Limb (tissue), 2 donors: ENCODE data around the gene KIF14.
"Not testable (repeated sequence)": the region's sequence is repeated elsewhere in the genome, so short reads cannot be mapped to it uniquely, and the experiment has no call there.

ENCODE experiments used
- DNase-seq, 2 donors: peaks; one replicate each; pipeline ENCODE4 v3.0.0-alpha.2; 2016; ENCODE audit errors: extremely low spot score in 2 of 2

Gene KIF14

DNA sequence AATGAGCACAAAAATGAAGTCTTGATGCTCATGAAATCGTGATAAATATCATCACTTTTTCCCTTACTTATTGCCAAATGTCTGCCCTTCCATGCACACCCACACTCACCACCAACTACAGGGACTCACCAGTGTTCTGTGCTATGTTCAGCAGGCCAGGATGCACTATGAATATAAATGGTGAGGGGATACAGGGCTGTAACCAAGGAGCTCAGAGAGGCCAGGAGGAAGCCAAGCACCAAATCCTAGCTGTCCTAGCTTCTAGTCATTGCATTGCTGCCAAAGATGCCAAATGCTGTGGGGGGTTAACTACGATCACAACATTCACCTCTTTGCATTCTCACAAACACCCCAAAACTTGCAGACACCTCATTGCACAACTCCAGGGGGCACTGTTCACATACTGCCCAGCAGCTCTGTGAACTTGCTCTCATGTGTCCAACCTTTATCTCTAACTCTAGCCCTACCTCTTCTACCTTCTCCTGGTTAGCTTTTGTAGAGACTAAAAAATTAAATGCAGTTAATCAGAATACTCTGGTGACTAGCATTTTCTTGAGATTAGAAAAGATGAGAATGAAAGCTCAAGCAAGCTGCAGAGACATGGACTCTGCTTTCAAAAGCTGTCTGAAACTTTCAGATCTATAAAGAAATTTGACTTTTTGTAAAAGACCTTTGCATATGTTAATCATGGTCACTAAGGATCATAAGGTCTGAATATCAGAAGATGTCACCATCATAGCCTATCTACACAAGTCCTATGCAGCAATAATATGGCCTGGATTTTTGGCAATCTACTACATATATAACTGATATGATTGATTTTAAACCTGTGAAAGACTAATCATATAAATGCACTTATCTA is 13.9 kb upstream of the KIF14 start:
- no peak for DNase-seq

DNA sequence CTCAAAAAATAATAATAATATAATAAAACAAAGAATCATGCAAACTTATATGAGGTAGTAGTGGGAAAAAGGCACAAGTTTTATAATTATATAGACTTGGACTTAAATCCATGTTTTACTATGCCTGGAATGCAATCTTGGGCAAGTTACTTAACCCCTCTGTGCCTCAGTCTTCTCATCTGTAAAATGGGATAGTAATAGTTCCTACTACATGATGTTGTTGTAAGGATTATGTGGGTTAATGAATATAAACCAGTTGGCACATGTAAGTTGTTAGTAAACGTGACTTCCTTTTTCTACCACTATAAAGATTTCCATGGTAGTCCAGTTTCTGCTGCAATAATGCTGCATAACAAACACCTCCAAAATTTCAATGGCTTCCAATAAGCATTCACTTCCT is 10.8 kb upstream of the KIF14 start:
- DNase-seq: no peak

DNA sequence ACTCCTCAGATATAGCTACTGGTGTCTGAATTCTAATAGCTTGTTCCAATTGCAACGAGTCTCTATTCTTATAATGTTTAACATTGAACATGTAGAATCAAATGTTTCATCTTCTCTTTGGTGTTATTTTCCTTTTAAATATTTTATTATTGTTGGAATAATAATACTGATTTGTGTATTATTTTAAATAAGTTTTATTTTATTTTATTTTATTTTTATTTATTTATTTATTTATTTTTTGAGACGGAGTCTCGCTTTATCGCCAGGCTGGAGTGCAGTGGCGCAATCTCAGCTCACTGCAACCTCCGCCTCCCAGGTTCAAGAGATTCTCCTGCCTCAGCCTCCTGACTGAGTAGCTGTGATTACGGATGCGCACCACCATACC is 10.0 kb upstream of the KIF14 start:
- DNase-seq: not testable (repeated sequence)

DNA sequence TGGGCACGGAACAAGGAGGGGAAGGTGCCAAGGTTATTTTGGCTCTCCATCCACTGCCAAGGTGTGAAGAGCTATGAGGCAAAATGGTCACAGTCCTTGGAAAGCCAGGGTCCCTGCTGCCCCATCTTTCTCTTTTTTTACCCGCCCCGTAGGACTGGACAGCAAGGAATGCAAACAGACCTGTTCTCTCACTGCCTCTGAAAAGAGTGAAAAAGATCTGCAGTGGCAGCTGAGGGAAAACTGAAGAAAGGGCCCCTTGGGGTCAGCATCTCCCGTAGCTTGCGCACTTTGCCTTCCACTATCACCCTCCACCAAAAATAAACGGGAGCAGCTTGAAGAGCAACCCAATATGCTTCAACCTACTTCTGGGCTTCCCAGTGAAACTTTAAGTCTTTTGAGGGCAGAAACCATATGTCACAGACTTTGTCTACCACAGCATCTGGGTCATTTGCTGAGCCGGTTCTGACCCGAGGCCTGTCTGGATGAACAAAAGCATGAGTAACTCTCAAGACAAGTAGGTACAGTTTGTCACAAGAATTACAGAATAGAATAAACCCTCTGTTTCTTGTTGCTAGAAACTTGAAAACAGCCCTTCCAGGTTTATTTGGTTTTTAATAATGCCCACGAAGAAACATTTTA is 9.4 kb upstream of the KIF14 start:
- DNase-seq: no peak

DNA sequence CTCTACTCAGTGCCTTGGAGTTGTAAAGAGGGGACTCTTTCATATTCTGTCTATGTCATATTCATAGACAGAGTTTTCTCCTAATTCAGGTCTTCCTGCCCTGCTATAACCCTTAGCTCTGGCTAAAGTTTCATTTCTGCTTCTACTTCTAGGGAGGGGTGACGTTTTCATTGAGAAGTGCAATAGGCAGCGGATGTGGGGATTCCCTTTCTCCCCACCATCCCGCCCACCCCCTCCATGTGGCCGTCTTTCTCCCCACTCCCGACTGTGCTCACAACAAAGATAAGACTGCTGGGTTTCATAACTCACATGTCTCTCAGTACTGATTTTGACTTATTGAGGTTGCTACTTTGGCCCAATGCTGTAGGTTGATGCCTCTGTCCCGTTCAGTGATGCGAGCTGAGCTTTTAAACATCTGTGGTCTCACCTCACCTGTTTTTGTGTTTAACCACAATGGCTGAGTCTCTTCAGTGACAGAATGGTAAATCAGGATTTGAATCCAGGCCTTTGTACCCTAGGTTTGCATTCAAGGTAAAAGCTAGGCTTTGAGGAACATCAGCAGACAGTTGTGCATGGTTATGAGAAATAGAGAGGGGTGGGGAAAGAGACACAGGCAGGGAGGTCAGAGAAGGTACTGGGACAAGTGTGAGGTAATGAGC is 7.8 kb upstream of the KIF14 start:
- no peak for DNase-seq

DNA sequence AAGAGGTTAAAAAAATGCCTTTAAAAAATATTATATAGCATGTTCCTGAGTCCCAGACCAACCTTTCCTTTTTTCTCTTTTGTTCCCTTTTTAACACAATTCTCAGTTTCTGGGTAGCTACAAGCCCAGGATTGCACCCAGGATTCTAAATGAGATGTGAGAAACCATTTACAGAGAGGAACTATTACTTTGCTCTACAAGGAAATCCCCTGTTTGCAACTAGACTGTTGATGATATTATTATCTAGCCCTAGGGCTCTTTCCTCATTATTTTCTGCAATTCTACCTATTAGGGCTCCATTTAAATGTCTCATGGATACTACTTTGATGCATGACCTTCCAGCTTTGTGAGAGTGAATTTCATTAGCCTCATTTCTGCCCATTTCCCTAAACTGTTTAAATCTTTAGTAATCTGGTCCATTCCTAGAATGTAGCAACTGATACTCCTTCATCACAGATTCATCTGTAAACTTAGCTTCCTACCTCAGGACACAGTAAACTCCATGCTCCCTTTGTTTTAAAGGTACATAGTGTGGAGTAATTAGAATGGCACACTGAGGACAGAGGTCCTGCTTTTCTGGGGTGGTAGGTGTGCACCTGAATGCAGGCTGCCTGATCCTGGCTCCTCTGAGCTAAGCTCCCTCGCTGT is 7.1 kb upstream of the KIF14 start:
- DNase-seq: no peak

DNA sequence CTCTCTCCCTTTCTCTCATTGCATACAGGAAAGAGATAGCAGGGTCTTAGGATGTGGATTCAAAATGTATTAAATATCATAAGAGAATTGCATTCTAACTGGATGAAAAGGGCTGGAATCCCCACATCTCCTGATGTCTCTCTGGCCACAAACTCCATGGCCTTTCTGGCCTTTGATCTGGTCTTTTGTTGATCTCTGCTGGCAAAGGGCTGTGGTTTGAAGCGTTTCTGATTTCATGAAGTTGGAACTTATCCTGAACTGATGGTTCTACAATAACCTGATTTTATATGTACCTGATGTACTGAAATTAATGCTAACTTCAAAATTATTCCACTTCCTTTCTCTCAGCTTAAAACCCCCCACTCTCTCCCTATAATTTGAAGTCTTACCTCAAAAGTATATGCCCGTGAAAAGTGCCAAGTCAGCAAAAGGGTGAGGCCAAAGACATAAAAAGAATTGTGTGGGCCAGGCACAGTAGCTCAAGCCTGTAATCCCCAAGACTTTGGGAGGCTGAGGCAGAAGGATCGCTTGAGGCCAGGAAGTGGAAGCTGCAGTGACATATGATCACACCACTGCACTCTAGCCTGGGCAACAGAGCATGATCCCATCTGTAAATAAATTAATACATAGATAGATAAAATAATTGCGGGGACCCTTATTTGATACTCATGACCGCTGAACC is 6.4 kb upstream of the KIF14 start:
- DNase-seq: no peak

DNA sequence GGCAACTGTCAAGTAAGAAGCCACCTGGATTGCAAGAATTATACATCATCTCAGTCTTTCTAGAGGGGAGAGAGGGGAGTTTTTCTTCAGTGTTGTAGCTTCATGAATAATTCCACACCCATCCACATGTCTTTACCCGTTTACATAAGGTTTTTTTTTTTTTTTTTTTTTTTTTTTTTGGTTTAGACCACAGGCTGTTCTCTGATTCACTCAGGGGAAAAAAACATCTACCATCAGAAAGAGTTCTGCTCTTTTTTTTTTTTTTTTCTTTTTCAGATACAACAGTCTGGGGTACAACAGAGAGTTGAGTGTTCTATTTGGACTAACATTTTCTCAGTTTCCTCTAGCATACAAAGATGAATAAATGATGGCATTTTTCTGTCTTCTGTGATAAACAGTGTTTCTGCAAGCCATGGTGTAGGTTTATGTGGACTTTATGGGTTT is 4.9 kb upstream of the KIF14 start:
- DNase-seq: no peak

DNA sequence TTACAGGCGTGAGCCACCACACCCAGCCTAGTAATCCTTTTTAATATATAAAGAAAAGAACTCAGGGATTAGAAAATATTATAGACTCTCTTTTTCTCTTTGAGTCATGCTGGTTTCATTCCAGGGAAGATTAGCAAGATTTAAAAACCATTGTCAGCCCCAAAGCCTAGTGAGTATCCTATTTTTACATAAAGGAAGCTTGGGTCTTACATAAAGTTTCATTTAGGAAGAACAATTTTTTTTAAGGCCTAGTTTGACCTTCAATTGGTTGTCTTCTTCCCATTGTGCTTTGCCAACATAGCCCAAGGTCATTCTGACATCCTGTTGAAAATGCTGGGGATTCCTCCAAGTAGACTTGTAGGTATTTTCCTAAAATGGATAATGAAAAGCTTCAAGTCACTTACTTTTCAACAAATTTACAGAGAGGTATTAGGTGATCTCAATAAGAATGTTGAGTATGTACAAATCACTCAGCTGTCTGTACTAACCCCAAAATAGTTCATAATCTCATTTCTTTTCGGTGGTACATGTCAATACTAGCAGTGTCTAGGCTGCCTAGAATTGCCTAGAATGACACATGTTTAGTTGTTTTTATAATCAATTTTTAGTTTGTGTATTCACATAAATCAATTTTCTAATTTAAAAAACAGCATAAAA is 4.3 kb upstream of the KIF14 start:
- DNase-seq: no peak

DNA sequence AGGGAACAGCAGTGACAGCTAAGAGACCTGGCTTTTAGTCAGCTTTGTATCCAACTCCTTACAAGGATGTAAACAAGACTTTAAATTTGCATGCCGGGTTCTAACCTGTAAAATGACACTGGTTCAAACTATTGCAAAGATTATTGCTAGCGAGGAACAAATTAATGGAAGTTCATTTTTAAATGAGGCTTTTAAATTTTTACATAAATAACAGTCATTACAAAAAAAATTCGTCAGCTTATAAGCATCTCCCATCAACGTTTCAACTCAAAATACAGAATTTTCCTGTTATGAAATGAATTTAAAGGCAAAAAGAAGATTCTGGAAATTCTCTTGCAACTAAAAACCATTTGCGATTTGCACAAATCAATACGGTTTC is 668 bp downstream of the KIF14 start:
- no peak for DNase-seq

DNA sequence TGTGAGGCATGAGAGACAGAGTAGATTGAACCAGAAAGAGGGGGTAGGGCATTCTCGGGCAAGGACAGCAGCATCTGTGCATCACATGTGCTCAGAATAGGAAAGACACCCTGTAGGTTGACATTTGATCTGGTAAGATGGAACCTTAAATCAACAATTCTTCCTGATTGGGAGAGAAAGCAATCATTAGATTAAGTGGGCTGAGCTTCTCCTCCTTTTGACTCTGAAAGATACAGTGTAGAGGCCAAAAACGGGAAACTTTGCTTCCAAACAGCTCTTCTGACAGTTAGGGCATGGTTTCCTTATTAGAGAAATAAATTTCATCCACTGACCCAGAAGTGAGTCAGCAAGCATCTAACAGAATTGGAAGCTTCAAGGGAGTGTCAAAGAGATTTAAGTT is 9.7 kb downstream of the KIF14 start:
- DNase-seq: no peak

DNA sequence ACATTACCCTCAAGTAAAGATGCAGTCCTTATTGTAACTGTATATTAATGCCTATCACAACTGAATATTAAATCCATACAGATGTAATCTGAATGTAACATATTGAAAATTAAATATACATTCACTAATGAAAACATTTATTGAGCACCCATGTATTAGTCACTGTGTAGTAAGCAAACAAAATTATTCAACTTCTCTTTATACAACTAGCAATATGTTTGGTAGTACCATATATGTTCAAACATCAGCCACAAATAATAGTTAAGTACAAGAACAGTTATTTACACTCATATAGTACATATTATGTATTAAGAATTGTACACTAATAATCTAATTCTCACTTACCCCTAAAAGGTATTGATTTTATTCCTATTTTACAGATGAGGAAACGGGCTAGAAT is 17.9 kb downstream of the KIF14 start:
- no peak for DNase-seq

DNA sequence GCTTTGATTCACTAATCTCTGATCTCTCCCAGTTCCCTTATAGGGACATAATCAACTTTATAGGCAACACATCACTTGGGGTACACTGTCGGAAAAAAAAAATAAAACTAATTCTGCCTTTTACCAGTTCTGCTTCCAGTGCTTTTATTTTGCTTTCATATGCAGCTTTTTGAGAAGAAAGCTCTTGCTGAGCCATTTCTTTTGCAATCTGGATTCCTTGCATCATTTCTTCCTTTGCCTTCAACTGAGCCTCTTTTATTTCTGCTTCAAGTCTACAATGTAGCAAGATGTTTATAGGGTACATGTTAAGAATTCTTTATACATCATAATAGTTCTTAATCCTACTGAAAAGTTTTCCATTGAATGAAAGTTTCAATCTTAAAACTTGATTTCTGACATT is 30.6 kb downstream of the KIF14 start:
- no peak for DNase-seq

DNA sequence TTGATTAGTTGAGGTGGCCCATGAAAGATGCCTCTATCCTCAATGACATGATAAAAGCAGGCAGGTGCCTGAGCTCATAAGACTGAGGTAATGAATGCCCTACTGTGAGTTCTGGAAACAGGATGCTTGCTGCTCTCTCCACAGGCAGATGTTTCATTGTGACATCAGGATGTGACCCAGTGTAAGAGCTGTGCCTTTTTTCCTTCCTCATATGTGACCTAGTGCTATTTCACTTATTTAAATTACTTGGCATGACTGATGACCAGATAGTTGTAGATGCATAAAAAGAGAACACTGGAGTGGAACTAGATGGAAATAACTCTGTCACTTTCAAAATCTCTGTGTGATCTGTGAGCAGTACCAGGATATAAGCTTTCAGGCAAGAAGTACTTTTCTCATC is 31.9 kb downstream of the KIF14 start:
- no peak for DNase-seq

DNA sequence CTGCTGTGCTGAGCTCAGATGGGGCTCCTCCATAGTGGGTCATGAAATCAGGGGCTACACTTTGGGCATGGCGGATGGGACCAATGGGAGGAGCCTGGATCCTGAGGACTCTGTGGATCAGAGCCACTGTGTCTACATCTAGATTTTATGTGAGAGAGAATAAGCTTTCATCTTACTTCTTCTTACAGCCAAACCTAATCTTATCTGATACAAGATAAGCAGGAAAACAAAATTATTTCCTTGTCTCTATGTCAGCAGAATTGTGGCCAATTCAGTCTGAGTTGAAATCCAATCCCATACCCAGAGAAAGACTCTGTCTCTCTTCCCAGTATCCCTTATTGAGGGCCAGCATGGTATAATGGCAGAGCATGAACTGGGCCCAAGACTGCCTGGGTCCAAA is 56.2 kb downstream of the KIF14 start:
- DNase-seq: no peak

DNA sequence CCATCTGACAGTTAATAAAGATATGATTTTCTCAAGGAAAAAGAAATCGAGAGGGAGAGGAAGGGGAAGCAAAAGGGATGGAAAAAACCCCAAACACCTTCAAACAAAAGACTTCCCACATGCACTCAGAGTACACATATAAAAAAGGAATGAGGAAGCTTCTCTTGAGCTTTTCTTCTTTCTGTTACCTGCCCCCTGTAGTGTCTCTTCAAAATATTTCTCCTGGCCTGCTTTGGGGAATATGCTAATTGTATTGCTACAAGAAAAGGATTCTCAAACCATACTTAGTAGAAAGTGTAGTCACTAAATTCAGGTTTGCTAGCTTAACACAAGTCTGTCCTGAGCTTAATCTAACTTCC is 58.7 kb downstream of the KIF14 start:
- DNase-seq: no peak

DNA sequence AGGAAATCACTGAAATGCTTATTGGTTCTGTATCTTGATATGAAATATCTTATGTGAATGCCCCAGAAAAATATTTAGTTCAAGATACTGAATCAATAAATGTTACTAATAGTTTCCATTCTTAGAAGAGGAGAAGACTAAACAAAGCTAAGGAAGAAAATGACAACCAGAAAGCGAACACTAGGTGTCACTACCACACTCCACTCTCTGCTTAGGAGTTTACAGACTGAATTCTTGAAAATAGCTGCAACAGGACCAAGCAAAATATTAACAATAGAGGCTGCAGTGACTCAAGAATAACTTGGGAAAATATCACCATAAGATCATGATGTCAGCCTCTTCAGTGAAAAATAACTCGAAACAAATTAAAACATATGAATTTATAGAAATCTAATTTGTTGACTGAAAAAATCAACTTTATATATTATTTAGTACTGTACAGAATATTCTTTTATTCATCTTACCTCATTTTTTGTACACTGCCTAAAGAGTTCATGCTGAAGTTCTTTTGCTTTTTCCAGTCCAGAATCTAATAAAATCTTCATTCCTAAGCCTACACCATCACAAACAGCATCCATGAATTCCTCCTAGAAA is 61.6 kb downstream of the KIF14 start:
- peak in 1 of 2 donors; percentile 62 for DNase-seq

DNA sequence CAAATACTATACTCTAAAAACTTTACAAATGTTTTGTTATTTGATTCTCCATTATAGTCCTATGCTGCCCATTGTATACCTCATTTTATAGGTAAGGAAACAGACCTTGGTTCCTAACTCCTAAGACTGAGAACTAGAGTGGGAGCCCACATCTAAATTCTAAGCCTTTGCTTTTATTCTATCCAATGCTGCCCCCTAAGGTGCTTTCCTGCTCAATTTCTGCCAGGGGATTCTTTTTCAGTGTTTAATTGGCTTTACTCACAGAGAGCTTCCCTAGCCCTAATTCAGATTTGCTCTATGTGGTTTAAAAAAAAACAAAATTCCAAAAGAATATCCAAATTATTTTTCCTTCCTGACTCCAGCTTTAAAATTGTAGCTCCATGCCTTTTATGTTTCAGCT is 64.5 kb downstream of the KIF14 start:
- no peak for DNase-seq

DNA sequence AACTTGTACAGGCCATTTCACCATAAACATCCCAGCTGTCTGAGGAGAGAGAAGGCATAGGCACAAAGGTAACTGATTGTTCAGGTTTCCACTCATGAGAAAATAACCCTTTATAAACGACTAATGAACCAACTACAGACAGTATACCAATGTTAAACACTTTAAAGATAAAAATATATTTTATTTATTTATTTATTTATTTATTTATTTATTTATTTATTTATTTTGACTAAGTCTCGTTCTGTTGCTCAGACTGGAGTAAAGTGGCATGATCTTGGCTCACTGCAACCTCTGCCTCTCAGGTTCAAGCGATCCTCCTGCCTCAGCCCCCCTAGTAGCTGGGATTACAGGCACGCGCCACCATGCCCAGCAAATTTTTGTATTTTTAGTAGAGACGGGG is 67.8 kb downstream of the KIF14 start:
- not testable (repeated sequence) for DNase-seq

DNA sequence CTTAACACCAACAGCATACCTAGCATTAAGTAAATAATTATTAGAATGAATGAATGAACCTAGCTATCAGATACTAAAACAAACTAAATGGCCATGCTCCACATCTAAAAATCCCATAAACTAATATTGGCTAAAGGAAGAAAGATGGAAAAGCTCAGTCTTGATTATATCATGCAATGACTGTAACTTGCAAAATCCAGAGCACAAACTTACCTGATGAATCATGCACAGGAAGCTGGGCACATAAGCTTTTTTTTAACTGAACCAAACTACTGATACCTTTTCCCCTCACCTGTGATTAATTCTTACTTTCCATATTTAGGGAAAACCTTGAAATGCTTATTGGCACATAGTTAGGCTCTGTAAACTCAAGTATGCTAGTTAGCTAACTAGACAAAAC is 70.2 kb downstream of the KIF14 start:
- no peak for DNase-seq

DNA sequence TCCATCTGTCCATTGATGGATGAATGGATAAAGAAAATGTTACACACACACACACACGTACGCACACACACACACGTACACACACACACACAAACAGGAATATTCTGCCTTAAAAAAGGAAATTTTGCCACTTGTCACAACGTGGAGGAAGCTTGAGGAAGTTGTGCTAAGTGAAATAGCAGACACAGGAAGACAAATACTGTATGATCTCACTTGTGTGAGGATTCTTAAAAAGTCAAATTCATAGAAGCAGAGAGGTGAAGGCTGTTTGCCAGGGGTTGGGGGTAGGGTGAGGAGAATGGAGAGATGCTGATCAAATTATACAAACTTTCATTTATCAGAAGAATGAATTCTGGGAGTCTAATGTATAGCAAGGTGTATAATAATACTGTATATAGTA is 73.2 kb downstream of the KIF14 start:
- no peak for DNase-seq
